Measurements from ENCODE around the gene SGMS2. TPM values are rescaled to one million over a fixed set of nuclear protein-coding genes. Genes with fewer than 3 reads are reported as not detected.

SGMS2 gene
- total RNA-seq, 4 donors from 2014 or later, result 10.2 to 79.1 (median 23.8) TPM

DNA sequence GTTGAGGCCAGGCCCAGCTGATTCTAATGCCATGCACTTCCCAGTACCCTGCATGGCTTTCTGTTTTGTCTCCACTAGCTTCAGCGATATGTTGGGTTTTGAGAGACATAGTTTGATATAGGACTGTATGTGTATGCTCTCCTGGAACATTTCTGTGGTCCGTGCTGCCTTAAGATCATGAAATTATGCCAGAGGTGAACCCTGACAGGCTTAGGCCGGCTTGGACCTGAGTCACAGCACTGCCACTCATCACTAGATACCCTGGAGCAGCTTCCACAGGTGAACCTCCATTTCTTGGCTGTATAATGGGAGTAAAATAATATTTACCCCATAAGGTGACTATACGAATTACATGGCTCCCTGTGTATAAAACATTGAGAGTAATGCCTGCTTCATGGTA, 6.4 kb downstream of the SGMS2 start:
- H3K9me3 ChIP-seq, result no peaks in the 10 kb centered on the region
- no peak for TF ChIP-seq POLR2A (IDR thresholded peaks at IDR 0.05)
- TF ChIP-seq, protein P1, sequence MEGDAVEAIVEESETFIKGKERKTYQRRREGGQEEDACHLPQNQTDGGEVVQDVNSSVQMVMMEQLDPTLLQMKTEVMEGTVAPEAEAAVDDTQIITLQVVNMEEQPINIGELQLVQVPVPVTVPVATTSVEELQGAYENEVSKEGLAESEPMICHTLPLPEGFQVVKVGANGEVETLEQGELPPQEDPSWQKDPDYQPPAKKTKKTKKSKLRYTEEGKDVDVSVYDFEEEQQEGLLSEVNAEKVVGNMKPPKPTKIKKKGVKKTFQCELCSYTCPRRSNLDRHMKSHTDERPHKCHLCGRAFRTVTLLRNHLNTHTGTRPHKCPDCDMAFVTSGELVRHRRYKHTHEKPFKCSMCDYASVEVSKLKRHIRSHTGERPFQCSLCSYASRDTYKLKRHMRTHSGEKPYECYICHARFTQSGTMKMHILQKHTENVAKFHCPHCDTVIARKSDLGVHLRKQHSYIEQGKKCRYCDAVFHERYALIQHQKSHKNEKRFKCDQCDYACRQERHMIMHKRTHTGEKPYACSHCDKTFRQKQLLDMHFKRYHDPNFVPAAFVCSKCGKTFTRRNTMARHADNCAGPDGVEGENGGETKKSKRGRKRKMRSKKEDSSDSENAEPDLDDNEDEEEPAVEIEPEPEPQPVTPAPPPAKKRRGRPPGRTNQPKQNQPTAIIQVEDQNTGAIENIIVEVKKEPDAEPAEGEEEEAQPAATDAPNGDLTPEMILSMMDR (IDR thresholded peaks at IDR 0.05 in 4 of 5, conservative IDR thresholded peaks at IDR 0.05 in 1 of 5), result no peak
- H3K27ac ChIP-seq, result no peak overlapping the region
- in situ Hi-C loops (cut with MboI; ENCODE audit: low sequenced_read_pairs in 4 of 4), result no loop called here
- no peaks in the 10 kb centered on the region for H3K27me3 ChIP-seq
- H3K4me3 ChIP-seq, result no peak overlapping the region
- ATAC-seq (no peak), DNase-seq (no peak)
- H3K4me1 ChIP-seq, result peaks cover 6% of the 10 kb centered on the region in 2 donors
- H3K36me3 ChIP-seq, result no peaks in the 10 kb centered on the region
- intact Hi-C loops (cut with DNase I; ENCODE audit: low total_unique reads), result no loop called here

DNA sequence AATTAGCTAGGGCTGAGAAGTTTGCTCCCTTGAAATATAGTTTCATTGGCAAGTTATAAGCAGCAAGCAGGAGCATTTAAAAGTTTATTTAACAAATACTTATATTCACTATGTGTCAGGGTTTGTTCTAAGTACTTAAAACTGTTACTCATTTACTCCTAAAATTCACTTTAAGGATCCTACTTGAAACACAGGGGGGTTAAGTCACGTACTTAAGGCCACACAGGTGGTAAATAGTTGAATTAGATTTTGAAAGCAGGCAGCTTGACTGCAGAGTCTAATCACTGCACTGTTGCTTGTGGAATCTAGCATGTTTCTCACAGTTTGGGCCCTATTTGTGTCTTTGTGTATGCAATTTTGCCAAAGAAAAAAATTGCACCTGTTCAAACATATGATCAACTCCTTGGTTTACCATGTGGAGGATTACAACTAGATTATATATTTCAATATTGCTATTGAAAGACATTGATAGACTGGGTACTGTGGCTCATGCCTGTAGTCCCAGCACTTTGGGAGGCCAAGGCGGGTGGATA, 7.6 kb downstream of the SGMS2 start:
- H3K27ac ChIP-seq, result no peak overlapping the region
- no peak for DNase-seq
- intact Hi-C loops (cut with DNase I; ENCODE audit: low total_unique reads) (no loop called here), in situ Hi-C loops (cut with MboI; ENCODE audit: low sequenced_read_pairs in 4 of 4) (no loop called here)
- no peak overlapping the region for H3K4me3 ChIP-seq
- no peak for ATAC-seq
- no peaks in the 10 kb centered on the region for H3K9me3 ChIP-seq
- TF ChIP-seq, protein P1 (IDR thresholded peaks at IDR 0.05 in 4 of 5, conservative IDR thresholded peaks at IDR 0.05 in 1 of 5), result no peak
- TF ChIP-seq POLR2A (IDR thresholded peaks at IDR 0.05), result no peak
- H3K36me3 ChIP-seq, result no peaks in the 10 kb centered on the region
- H3K4me1 ChIP-seq, result no peaks in the 10 kb centered on the region
- no peaks in the 10 kb centered on the region for H3K27me3 ChIP-seq

DNA sequence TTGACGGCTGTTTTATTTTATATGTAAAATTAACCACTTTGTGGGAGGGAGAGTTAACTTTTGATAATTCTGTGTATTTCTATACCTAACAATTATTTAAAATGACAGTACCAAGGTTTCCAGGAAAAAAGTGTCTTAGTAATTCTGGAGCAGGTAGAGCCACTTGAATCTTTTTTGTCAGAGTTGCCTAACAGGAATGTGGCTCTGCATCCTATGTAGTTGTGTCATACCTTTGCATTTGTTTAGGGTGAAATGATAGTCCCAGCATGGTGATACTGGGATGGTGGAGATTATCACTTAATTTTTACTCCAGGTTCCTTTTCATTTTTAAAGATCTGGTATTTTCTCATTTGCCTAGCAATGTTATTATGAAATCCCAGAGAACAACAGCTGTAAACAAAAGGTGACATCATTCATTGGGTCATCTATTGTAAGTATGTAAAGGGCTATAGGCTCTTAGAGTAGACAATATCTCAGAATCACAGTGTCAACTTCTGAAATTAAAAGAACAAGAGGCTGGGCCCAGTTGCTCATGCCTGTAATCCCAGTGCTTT, 9.6 kb downstream of the SGMS2 start:
- intact Hi-C loops (cut with DNase I; ENCODE audit: low total_unique reads) (no loop called here), in situ Hi-C loops (cut with MboI; ENCODE audit: low sequenced_read_pairs in 4 of 4) (no loop called here)
- Histone ChIP-seq H3K9me3 (no peaks in the 10 kb centered on the region), H3K27me3 (no peaks in the 10 kb centered on the region), H3K36me3 (no peaks in the 10 kb centered on the region), H3K4me3 (no peak overlapping the region), H3K4me1 (no peaks in the 10 kb centered on the region), H3K27ac (no peak overlapping the region)
- no peak for TF ChIP-seq POLR2A (IDR thresholded peaks at IDR 0.05)
- TF ChIP-seq, protein P1 (IDR thresholded peaks at IDR 0.05 in 4 of 5, conservative IDR thresholded peaks at IDR 0.05 in 1 of 5), result no peak
- DNase-seq, result no peak
- ATAC-seq, result no peak

DNA sequence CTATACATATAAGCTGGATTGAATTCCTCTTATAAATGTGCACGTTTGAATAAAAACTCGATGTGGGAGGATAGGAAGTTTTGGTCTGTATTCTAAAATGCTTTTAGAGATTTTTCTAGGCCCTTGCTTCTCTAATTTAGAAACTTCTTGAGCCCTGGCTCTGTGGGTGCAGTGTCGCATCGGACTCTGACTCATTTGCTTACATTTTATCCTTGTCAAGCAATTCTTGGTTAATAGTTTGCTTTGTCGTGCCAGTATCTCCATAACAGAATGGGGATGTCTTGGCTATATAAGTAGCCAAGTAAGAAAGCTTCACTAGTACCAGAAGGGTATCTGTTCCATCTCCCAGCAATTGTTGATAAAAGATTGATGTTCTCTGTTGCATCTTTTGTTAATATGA, 10.7 kb downstream of the SGMS2 start:
- Histone ChIP-seq H3K9me3 (no peaks in the 10 kb centered on the region), H3K4me1 (no peaks in the 10 kb centered on the region), H3K27ac (no peak overlapping the region), H3K27me3 (no peaks in the 10 kb centered on the region), H3K4me3 (no peak overlapping the region), H3K36me3 (no peaks in the 10 kb centered on the region)
- intact Hi-C loops (cut with DNase I; ENCODE audit: low total_unique reads), result no loop called here
- no peak for DNase-seq
- ATAC-seq, result no peak
- in situ Hi-C loops (cut with MboI; ENCODE audit: low sequenced_read_pairs in 4 of 4), result no loop called here
- no peak for TF ChIP-seq POLR2A (IDR thresholded peaks at IDR 0.05)
- TF ChIP-seq, protein P1 (IDR thresholded peaks at IDR 0.05 in 4 of 5, conservative IDR thresholded peaks at IDR 0.05 in 1 of 5), result no peak

DNA sequence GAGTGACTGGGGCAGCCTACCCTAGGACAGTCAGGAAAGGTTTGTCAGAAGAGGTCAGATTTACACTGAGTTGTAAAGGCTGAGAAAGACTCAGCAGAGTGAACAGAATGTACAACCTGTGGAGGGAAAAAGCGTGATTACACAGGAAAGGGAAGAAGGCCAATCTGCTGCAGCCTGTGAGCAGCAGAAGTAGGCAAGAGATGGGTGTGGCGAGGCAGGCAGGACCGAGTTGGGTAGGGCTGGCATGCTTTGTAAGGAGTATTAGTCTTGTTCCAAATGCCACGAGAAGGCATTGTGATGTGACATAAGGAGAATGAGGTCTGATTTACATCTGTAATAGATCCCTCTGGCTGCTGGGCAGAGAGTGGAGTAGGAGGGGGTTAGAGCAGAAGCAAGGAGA, 12.6 kb downstream of the SGMS2 start:
- no peaks in the 10 kb centered on the region for H3K27me3 ChIP-seq
- TF ChIP-seq, protein P1 (IDR thresholded peaks at IDR 0.05 in 4 of 5, conservative IDR thresholded peaks at IDR 0.05 in 1 of 5), result no peak
- no peak for TF ChIP-seq POLR2A (IDR thresholded peaks at IDR 0.05)
- no peaks in the 10 kb centered on the region for H3K9me3 ChIP-seq
- no peaks in the 10 kb centered on the region for H3K36me3 ChIP-seq
- no peak overlapping the region for H3K4me3 ChIP-seq
- intact Hi-C loops (cut with DNase I; ENCODE audit: low total_unique reads) (no loop called here), in situ Hi-C loops (cut with MboI; ENCODE audit: low sequenced_read_pairs in 4 of 4) (no loop called here)
- H3K4me1 ChIP-seq, result no peaks in the 10 kb centered on the region
- no peak overlapping the region for H3K27ac ChIP-seq
- ATAC-seq (no peak), DNase-seq (peak in 1 of 2 donors; percentile 28)

All from gastrocnemius medialis (tissue), 4 donors.